Stimulated activated CD8-positive, alpha-beta memory T cell treated with anti-CD3 and anti-CD28 coated beads, Interleukin-4, amount 100 ng/mL, for 24 hours (primary cell): Measurements from ENCODE around the gene FBXO44.

ENCODE experiments used
- DNase-seq: peaks from one replicate; pipeline ENCODE4 v3.0.0-alpha.2; 2020; ENCODE audit warnings: low read depth

FBXO44 gene

DNA sequence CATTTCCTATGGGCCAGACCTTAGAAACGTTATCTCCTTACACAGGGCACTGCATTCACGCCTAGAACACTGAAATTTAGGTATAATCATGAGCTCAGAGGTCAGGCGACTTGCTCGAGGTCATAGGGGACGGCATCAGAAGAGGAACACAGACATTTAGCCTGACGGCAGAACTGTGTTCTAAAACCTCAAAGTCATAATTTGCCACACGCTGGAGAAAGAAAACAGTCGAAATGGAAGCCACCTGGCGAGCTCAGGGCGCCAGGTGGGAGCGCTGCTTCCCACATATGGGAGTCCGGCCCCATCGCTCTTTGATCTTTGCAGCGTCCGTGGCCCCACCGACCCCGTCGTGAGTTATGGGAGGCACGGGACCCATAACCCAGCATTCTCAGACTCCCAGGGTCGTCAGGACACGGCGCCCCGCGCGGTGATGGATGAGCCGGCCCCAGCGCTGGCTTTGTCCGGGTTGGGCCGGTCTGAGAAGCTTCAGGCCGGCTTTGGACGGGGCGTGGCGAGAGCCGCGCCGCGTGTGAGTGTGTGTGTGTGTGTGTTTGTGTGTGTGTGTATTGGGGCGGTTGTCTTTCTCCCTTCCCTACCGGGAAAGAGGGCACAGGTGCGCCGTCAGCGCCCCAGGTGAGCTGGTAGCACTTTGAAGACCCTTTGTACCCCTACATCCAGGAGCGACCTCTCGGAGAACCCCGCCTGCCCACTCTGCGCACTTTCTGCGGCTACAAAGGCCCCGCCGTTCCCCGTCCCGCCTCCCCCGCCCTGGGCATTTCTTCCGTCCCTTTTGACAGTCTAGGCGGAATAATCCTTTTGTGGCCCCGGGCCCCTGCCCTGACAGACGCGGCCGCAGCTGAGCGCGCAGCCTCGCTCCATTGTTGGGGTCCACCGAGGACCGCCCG lies 36.0 kb downstream of the FBXO44 start:
- DNase-seq: no peak

DNA sequence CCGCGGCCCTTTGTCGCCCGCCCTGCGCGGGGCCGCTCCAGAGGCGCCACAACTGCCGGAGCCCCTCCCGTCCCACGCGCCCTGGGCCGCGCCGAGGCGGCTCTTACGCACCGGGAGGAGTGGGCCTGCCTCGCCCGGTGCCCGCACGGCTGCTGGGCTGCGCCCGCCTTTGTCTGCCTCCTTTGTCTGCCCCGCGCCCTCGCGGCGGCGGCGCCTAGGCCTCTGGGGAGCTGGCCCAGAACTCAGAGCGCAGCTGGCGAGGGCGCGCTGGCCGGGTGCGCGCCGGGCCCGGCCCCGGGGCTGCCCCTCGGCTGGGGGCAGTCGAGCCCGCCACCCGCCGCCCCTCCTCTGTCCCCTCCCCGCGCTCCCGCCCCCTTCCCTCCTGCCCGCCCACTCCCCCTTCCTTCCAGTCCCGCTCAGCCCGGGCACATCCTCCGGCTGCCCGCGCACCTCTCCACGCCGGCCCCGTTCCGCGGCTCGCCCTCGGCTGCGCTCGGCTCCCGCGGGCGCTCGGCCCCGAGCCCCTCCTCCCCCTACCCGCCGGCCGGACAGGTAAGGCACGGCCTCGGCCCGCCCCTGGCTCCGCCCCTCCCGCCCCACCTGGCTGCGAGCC lies 36.7 kb downstream of the FBXO44 start, which contains the start of gene DRAXIN:
TSS of gene DRAXIN (plus strand) at position 409 of the 613 bp plus-strand sequence. CDS start 14,549 bp downstream, outside the sequence.
- DNase-seq: no peak

DNA sequence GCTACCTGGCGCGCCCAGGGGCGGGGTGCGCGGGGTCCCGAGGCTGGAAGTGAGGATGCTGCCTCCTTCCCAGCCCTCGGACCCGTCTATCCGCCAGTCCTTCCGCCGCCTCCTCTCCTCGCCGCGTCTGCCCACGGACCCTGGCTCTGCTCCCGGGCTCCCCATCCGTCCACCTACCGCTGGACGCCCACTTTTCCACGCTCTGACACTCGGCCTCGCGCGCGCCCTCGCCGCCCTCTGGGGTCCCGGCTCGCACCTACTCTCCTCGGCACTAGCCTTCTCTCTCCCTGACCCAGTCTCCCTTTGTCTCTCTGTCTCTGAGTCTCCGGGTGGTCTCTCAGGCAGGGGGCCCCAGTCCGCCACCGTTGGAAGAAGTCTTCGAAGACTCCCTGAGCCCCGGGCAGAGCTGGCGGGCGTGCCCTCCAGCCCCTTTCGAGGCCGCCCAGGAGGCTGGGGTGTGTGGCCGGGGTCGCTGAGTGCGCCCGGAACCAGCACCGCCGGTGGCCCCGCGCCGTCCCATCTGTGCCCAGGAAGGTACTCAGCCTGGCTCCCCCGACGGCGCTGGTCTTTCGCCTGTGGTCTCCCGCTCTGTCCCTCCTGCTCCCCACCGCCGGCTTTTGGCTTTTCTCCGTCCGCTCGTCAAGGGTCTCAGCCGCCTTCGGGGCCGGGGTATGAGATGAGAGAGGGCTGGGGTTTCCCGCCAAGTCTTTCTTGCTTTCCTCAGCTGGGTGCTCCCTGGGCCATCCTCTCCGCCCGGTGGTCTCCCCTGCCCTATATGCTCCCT lies 37.4 kb downstream of the FBXO44 start:
- DNase-seq: no peak

DNA sequence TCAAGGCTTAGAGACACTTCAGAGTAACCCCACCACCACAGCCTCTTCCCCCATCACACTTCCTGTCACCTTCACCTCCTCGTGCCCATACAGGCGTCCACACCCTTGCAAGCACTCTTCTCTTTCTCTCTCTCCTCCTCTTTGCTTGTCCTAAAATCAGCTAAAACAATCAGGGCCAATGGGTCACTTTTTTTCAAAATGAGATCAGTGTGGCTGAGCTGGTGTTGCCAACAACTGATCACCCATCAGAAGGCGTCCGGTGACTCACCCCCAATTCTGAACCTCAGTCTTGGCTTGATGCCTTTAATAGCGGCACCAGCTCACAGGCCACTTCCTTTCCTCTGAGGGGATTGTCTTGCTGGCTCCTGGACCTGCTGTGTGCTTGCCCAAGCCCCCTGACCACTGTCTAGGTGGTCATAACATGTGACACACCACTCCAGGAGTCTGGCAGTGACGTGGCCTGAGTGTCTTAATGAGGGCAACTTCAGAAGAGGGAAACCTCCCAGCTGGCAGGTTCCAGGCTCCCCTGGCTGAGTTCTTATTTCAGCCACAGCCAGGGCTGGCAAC lies 38.4 kb downstream of the FBXO44 start:
- DNase-seq: no peak

DNA sequence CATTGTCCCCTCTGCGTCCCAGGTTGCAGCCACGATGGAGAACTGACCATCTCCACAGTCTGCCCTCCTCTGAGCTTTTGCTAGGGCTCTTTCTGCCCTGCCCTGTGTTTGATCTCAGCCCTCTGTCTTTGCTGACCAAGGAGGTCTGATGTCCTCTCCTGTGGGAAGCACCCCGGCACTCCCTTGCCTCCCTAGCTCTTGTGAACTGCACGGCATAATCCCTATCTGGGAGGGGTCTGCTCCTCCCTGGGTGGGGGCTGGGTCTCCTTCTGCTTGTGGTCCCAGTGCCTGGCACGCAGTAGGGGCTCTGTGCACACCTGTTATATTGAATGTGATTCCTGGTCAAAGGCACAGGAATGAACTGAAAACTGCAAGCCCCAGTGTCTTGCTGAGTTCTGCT lies 39.2 kb downstream of the FBXO44 start:
- no peak for DNase-seq

DNA sequence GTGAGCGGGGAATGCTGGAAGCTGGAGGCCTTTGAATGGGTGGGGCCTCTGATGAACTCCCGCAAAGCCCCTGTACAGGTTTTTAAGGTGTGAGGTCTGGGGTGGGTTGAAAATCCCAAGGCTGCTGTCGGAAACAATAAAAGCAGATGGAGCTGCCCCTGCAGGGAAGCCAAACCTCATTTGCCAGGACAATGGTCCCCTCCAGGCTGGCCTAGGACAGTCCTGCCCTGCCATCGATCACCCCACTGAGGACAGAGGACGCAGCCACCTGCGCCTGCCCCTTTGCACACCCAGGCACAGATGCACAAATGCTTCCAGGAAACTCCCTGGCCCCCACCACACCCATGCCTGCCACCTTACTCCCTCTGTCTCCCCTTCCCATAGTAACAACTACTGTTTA lies 41.2 kb downstream of the FBXO44 start:
- no peak for DNase-seq

DNA sequence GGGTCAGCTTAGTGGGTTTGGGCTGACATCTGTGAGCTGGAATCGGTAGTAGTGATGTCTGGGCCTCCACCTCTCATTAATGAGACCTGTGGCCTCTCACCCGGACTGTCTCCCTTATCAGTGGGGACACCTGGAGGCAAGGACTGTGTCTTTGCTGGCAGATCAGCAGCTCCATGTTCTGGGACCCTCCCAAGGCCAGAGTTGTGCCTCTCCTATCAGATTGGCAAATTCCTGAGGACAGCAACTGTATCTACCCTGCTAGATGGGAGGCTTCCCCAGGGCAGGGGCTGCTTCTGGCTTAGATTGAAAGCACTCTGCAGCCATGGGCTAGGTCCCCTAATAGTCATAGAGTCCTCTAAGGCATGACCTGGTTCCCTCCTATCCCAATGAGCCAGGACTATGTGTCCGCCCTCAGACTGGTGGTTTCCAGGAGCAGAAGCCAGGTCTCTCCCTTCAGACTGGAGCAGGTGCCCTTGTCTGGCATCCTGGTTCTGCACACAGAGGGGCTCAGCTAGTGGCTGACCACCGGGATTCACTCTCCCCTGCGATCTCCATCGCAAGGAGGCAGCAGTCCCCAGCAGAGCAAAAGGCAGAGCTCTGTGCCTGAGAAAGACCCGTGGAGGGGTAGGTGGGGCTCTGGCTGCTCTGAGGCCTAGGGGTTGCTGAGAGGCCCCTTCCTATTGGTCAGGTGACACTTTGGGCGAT lies 42.7 kb downstream of the FBXO44 start:
- no peak for DNase-seq

DNA sequence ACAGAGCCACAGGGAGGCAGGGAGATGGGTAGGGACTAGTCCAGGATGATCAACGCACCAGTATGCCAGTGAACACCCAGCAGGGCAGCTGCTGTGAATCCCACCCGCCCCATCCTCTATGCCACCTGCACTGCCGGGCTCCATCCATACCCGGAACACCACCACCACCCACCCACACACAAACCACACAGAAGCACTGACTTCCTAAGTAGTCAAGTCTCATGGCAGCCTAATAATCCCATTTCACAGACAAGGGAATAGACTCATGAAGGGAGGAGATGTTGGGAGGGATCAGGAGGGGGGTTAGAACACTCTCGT lies 43.2 kb downstream of the FBXO44 start:
- no peak for DNase-seq

DNA sequence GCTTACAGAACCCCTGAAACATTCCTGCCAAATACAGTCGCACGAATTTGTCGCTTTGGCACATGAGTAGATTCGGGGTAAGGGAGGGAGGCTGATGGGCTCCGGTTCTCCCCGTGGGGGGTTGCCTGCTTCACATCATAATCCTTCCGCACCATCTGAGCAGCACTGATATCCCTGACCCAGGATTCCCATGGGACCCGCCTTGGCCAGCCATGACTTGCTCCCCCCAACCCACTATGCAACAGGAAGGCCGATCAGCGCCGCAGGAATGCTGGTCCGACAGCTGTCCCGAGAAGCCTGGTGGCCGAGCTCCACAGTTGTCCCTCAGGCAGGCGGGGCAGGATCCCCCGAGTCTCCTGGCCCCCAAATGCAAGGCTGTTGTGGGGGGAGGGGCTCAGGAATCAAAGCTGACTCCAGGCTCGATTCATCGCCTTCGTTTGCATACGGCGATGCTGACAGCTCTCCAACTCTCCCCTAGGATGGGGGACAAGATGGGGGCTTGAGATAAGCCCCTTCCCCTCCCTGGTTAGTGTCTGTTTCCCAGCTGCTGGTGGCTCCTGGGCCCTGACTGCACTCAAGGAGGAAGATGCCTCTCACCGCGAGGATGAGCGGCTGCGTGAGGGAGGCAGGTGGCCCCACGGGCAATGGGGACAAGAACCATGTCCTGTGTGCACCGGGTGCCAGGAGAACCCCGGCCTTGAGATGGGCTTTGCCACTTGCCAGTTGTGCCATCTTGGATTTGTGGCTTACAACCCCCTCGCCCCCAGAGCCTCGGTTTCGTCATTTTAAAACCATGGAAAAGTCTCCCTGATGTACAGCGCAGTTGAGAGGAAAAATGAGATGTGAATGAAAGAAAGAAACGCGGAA lies 46.2 kb downstream of the FBXO44 start:
- DNase-seq: no peak

DNA sequence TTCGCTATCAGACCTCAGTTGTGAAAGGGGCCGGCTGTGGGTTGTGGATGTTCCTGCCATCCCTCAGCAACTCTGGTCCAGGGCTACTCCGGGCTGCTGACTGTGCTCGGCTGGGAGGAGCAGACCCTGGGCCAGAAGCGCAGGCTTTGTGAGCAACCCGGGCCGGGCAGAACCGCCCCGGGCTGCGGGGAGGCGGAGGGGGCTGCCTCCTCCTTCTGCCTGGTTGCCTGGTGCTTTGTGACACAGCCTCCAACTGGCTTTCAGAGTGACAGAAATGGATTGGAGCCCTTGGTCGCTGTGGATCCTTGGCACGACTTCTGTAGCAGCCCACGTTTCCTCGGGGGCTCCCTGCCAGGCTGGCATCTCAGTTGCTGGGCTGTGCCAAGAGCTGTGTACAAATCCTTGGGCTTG lies 46.9 kb downstream of the FBXO44 start:
- DNase-seq: no peak

DNA sequence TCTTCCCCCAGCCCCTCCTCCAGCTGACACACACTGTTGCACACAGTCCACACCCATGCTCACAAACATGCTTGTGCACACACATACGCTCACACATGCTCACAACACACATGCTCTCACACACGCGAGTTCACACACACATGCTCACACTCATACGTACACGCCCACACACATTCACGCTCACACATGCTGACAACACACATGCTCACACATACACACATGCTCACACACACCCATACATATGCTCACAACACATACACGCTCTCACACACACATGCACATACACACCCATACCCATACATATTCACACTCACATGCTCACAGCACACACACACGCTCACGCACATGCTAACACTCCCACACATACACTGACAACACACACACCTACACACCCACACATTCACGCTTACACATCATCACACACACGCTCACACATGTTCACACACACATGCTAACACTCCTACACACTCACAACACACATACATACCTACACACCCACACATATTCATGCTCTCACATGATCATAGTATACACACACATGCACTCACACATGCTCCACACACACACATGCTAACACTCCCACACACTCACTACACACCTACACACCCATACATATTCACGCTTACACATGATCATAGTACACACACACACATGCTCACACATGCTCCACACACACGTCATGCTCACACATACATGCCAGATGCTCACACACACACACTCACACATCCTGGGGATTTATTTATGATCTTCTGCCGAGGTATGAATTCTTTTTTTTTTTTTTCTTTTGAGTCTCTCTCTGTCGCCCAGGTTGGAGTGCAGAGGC lies 47.5 kb downstream of the FBXO44 start:
- no peak for DNase-seq

DNA sequence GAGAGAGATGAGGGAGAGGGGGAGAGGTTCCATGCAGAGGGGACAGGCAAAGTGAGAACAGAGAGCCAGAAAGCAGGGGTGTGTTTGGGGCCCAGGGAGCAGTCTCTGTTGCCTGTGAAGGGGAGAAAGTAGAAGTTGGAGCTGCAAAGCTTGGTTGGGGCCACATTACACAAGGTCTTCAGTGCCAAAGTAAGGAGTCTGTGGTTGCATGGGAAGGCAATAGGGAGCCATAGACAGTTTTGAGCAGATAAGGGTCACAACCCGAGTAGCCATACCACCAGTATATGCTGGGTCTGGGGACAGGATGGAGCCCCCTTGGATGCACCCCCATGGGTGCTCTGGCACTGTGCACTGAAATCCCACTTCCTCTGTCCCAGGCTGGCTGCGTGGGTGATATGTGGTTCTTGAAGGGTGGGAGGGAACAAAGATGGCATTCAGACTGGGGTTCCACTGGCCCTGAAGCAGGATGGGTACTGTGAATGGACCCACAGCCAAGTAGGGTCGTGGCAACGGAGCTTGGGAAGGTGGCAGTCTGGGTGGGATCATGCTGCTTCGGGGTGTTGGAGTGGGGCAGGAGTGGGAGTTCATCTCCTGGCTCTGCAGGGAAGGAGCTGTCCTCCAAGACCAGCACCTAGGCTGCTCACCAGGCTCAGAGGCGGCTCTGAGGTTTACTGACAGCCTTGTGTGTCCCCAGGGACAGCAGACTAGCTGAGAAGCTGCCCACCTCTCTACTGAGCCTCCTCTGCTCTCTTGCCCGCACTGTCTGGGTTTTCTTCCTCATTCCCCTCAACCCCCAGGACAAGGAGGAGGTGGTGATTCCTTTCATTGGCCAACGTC lies 48.9 kb downstream of the FBXO44 start:
- no peak for DNase-seq

DNA sequence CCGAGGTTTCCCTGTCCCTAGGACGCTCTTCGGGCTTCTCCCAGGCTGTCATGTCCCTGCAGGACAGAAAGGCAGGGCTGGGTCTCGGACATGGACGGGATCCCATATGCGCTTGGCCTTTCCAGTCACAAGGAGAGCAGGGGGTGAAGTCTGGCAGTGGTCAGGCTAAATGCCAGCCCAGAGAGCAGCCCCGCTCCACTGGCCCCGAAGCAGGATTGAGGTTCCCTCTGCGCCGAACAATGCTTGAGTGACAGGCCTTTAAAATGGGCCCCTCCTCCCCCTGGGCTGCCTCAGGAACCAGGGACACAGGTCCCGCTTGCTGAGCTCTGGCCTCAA lies 49.5 kb downstream of the FBXO44 start:
- DNase-seq: no peak

DNA sequence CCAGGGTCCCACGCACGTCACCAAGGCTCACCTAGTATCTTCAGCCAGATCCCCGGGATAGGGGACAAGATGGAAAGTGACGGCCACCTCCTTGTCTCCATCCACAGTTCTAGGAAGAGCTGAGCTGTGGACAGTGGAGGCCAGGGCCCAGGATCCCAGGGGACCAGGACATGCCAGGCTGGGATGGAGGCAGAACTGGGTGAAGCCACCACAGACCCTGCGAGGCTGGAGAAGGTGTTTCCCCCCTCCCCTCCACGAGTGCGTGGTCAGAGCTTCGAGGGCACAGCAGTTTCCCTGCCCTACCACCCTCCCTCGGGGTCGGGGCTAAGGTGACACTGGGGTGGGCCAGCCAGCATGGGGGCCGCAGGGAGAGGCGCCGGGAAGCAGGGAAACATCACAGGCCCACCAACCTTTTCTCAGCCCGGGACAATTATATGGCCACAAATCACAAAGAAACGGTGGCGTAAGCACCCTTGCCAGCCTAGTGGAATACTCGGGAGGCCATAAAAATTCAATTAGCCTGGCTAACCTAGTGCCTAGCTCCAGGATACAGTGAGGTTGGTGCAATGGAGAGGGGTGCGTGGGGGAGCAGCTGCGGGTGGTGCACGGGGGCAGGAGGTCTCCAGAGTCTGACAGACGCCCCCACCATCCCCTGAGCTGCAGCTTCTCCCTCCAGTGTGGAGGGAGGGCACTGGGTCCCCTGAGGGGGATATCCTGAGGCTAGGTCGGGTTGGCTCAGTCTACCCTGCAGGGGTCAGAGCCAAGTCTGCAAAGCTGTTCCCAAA lies 50.2 kb downstream of the FBXO44 start:
- no peak for DNase-seq

DNA sequence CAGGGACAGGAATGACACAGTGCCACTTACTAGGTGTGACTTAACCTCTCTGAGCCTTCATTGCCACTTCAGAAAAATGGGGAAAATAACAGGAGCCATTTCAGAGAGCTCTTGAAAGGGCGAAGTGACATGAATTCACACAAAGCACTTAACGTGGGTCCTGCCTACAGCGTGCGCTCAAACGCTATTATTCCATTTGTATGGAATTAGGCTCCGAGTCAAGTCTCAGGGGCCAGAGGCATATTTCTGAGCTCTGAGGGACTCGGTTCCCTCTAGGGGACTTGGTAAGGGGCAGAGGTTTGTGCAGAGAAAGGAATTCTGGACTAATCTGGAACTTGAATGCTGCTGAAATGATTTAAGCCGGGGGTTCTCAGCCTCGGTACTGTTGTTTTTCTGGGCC lies 50.9 kb downstream of the FBXO44 start:
- no peak for DNase-seq

DNA sequence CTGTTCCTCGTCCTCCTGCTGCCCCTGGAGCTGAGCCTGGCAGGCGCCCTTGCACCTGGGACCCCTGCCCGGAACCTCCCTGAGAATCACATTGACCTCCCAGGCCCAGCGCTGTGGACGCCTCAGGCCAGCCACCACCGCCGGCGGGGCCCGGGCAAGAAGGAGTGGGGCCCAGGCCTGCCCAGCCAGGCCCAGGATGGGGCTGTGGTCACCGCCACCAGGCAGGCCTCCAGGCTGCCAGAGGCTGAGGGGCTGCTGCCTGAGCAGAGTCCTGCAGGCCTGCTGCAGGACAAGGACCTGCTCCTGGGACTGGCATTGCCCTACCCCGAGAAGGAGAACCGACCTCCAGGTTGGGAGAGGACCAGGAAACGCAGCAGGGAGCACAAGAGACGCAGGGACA lies 51.6 kb downstream of the FBXO44 start:
- DNase-seq: no peak

DNA sequence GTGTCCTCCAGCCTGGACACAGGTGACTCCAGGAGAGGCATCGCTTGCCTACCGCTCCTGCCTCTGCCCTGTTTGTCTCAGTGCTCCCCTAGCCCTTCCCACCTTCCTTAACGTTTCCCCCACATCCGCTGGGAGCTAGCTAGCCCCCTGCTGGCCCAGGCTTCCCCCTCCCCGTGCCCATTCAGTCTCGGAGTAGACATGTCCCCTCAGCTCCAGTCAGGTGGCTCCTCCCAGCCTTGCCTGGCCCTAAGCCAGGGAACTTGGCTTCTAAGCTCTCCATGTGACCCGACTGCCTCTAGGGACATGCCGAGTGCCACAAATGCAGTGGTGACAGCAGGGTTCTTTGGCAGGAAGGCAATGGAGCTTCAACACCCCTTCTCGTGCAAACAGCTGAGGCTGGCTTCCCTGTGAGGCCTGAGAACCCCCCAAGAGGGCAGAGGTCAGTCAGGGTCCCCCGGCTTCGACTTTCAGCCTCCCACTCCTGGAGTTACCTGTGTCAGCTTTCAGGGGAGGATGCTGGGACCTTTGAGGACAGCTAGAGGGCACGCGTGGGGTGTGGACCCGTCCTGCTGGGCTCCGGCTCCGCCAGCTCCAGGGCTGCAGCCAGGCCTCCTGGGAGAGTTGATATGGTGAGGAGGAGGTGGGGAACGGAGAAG lies 53.1 kb downstream of the FBXO44 start:
- no peak for DNase-seq
